A549 (cell line): Measurements from ENCODE around the gene HBA2.

ENCODE experiments used
- EP300 ChIP-seq, 2 experiments: fragments of >200 bp; sonication (Bioruptor Twin); formaldehyde crosslinking; IDR thresholded peaks; 2 replicates in 1 of 2; 3 replicates in 1 of 2; pipeline ENCODE4 v1.6.1; 2016 to 2017
- FOSL2 ChIP-seq, 2 experiments: fragments of 450-650 bp in 1 of 2; fragments of >200 bp in 1 of 2; sonication (Bioruptor Twin) in 1 of 2; formaldehyde crosslinking; IDR thresholded peaks; 2 replicates each; pipeline versions ENCODE4 v1.5.0 to v1.6.1; 2016 to 2020; ENCODE audit warnings: mild to moderate bottlenecking in 1 of 2, moderate library complexity in 1 of 2
- HOXA7 ChIP-seq: fragments of 250-450 bp; sonication (Bioruptor Pico); IDR thresholded peaks from 2 replicates; pipeline ENCODE4 v1.5.0; 2020; ENCODE audit warnings: mild to moderate bottlenecking, moderate library complexity
- JUN ChIP-seq, 2 experiments: fragments of >200 bp; sonication (Bioruptor Twin); formaldehyde crosslinking; IDR thresholded peaks; 2 replicates in 1 of 2; 3 replicates in 1 of 2; pipeline ENCODE4 v1.6.1; 2016 to 2017
- MYC ChIP-seq: IDR thresholded peaks from 2 replicates; pipeline ENCODE4 v1.6.1; 2012; ENCODE audit warnings: mild to moderate bottlenecking, inconsistent platforms, low read length, improper control_type of control experiment, borderline replicate concordance
- POLR2A ChIP-seq: IDR thresholded peaks from 2 replicates; pipeline ENCODE4 v1.6.1; 2012; ENCODE audit warnings: mild to moderate bottlenecking, low read length
- ZFP36 ChIP-seq: fragments of 450-650 bp; IDR thresholded peaks from 2 replicates; pipeline ENCODE4 v1.6.1; 2014; ENCODE audit warnings: borderline replicate concordance; ENCODE audit not compliant: partially characterized antibody
- TF ChIP-seq, protein P1 (sequence below): fragments of 450-650 bp; IDR thresholded peaks from 2 replicates; pipeline ENCODE4 v1.6.1; 2014; ENCODE audit warnings: antibody characterized with exemption
- TF ChIP-seq, protein P2 (sequence below): fragments of >200 bp; sonication (Bioruptor Twin); formaldehyde crosslinking; IDR thresholded peaks from 3 replicates; pipeline ENCODE4 v1.5.1; 2016
- TF ChIP-seq, protein P3 (sequence below): fragments of >200 bp; sonication (Bioruptor Twin); formaldehyde crosslinking; IDR thresholded peaks from 2 replicates; pipeline ENCODE4 v1.6.1; 2016

DNA sequence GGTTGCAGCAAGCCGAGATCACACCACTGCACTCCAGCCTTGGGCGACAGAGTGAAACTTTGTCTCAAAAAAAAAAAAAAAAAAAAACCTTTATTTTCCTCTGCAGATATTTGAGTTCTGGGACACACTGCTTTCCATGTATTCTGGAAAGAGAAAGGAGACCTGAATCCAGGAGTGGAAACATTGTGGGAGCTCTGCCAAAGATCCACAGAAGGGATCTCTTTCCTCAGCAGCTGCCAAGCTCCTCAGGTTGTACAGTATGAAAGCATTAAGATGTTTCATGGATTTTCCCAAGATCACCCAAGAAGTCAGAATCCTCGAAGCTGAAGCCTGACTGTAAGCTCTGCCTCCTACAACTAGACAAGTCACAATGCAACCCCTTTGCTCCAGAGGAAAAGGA, 47.7 kb upstream of the HBA2 start:
- TF ChIP-seq, protein P1, sequence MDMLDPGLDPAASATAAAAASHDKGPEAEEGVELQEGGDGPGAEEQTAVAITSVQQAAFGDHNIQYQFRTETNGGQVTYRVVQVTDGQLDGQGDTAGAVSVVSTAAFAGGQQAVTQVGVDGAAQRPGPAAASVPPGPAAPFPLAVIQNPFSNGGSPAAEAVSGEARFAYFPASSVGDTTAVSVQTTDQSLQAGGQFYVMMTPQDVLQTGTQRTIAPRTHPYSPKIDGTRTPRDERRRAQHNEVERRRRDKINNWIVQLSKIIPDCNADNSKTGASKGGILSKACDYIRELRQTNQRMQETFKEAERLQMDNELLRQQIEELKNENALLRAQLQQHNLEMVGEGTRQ: no peak
- TF ChIP-seq FOSL2 (IDR thresholded peaks at IDR 0.05) (no peak), FOSL2 (CRISPR knock-in tag; IDR thresholded peaks at IDR 0.05) (no peak), POLR2A (no peak), MYC (no peak), HOXA7 (CRISPR knock-in tag) (no peak), ZFP36 (no peak), JUN (IDR thresholded peaks at IDR 0.05) (no peak), EP300 (IDR thresholded peaks at IDR 0.05) (no peak)
- TF ChIP-seq, protein P2, sequence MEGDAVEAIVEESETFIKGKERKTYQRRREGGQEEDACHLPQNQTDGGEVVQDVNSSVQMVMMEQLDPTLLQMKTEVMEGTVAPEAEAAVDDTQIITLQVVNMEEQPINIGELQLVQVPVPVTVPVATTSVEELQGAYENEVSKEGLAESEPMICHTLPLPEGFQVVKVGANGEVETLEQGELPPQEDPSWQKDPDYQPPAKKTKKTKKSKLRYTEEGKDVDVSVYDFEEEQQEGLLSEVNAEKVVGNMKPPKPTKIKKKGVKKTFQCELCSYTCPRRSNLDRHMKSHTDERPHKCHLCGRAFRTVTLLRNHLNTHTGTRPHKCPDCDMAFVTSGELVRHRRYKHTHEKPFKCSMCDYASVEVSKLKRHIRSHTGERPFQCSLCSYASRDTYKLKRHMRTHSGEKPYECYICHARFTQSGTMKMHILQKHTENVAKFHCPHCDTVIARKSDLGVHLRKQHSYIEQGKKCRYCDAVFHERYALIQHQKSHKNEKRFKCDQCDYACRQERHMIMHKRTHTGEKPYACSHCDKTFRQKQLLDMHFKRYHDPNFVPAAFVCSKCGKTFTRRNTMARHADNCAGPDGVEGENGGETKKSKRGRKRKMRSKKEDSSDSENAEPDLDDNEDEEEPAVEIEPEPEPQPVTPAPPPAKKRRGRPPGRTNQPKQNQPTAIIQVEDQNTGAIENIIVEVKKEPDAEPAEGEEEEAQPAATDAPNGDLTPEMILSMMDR: no peak
- TF ChIP-seq, protein P3, sequence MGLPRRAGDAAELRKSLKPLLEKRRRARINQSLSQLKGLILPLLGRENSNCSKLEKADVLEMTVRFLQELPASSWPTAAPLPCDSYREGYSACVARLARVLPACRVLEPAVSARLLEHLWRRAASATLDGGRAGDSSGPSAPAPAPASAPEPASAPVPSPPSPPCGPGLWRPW: no peak
